Loucy (cell line): ENCODE data around the gene MAP7.

Experiments
- H2AFZ ChIP-seq: fragments of 200-600 bp; sonication (generic); 2 replicates; pipeline ENCODE4 v1.6.0; 2016; ENCODE audit warnings: antibody characterized with exemption, mild to moderate bottlenecking, low read length, moderate library complexity
- H3F3A ChIP-seq: fragments of 200-600 bp; 2 replicates; pipeline ENCODE4 v1.6.0; 2016; ENCODE audit warnings: antibody characterized with exemption, low read depth, mild to moderate bottlenecking
- H3K27me3 ChIP-seq: fragments of 200-600 bp; sonication (generic); 2 replicates; pipeline ENCODE4 v1.6.1; 2014; ENCODE audit warnings: low read length, mild to moderate bottlenecking; ENCODE audit not compliant: insufficient read depth, poor library complexity, severe bottlenecking
- H3K36me3 ChIP-seq: fragments of 200-600 bp; sonication (generic); 2 replicates; pipeline ENCODE4 v1.6.1; 2016; ENCODE audit warnings: low read length; ENCODE audit not compliant: insufficient read depth
- H3K4me1 ChIP-seq: fragments of 200-600 bp; sonication (generic); 2 replicates; pipeline ENCODE4 v1.5.1; 2014; ENCODE audit warnings: low read length, mild to moderate bottlenecking; ENCODE audit not compliant: insufficient read depth, poor library complexity, severe bottlenecking
- H3K4me2 ChIP-seq: fragments of 200-600 bp; sonication (generic); 2 replicates; pipeline ENCODE4 v1.6.0; 2014; ENCODE audit warnings: antibody characterized with exemption, low read length, low read depth, mild to moderate bottlenecking; ENCODE audit not compliant: poor library complexity, severe bottlenecking
- H3K4me3 ChIP-seq: fragments of 200-600 bp; sonication (generic); 2 replicates; pipeline ENCODE4 v1.5.1; 2014; ENCODE audit warnings: low read length, mild to moderate bottlenecking, mixed read lengths; ENCODE audit not compliant: poor library complexity, severe bottlenecking
- H3K79me2 ChIP-seq: fragments of 200-600 bp; sonication (generic); 2 replicates; pipeline ENCODE4 v1.6.1; 2014; ENCODE audit warnings: low read length; ENCODE audit not compliant: insufficient read depth
- H3K9ac ChIP-seq: fragments of 200-600 bp; sonication (generic); 2 replicates; pipeline ENCODE4 v1.6.0; 2014; ENCODE audit warnings: mild to moderate bottlenecking, low read depth, low read length, moderate library complexity; ENCODE audit not compliant: poor library complexity, severe bottlenecking
- H3K9me2 ChIP-seq: fragments of 200-600 bp; sonication (generic); replicated peaks from 2 replicates; pipeline ENCODE4 v1.6.1; 2016; ENCODE audit warnings: low read depth, low read length, mixed read lengths
- H3K9me3 ChIP-seq: fragments of 200-600 bp; sonication (generic); 2 replicates; pipeline ENCODE4 v1.6.1; 2014; ENCODE audit warnings: mild to moderate bottlenecking, antibody characterized with exemption, low read length, low read depth; ENCODE audit not compliant: insufficient read depth
- H4K20me1 ChIP-seq: fragments of 200-600 bp; sonication (generic); 2 replicates; pipeline ENCODE4 v1.6.0; 2014; ENCODE audit warnings: antibody characterized with exemption, low read length, mild to moderate bottlenecking; ENCODE audit not compliant: insufficient read depth, poor library complexity, severe bottlenecking
- EZH2phosphoT487 ChIP-seq: fragments of 200-600 bp; IDR thresholded peaks from 2 replicates; pipeline ENCODE4 v1.6.1; 2018; ENCODE audit warnings: antibody characterized with exemption, mild to moderate bottlenecking, moderate library complexity, borderline replicate concordance
- TF ChIP-seq, protein P1 (sequence below): fragments of 200-600 bp; sonication (generic); conservative IDR thresholded peaks from 2 replicates; pipeline ENCODE4 v1.5.1; 2014; ENCODE audit warnings: mild to moderate bottlenecking, antibody characterized with exemption, low read length

MAP7 gene

DNA sequence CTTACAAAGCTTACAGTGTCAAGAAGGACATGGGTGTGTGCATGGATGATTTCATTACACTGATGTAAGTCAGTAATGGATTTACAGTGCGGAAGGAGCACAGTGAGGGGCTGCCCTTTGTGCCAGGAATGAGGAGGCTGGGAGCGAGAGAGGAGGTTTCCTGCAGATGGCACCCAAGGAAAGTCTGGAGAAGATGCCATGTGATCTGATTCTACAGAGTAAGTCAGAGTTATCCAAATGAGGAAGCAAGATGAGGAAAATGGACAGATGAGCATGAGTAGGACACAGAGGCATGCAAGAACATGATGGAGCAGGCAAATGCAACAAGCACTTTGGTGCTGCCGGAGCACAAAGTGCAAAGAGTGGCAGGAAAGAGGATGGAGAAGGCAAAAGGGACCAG is 29.7 kb downstream of the MAP7 start:
- Histone ChIP-seq H2AFZ (no peak overlapping the region), H3K9me3 (no peaks in the 10 kb centered on the region), H3F3A (no peaks in the 10 kb centered on the region), H3K4me1 (no peaks in the 10 kb centered on the region), H3K79me2 (no peaks in the 10 kb centered on the region), H3K4me3 (no peak overlapping the region), H3K9ac (no peak overlapping the region), H4K20me1 (no peaks in the 10 kb centered on the region), H3K27me3 (no peaks in the 10 kb centered on the region), H3K9me2 (no peaks in the 10 kb centered on the region; the same call in 1 of the 2 replicates), H3K36me3 (no peaks in the 10 kb centered on the region), H3K4me2 (no peak overlapping the region)
- TF ChIP-seq EZH2phosphoT487 = no peak
- TF ChIP-seq, protein P1, sequence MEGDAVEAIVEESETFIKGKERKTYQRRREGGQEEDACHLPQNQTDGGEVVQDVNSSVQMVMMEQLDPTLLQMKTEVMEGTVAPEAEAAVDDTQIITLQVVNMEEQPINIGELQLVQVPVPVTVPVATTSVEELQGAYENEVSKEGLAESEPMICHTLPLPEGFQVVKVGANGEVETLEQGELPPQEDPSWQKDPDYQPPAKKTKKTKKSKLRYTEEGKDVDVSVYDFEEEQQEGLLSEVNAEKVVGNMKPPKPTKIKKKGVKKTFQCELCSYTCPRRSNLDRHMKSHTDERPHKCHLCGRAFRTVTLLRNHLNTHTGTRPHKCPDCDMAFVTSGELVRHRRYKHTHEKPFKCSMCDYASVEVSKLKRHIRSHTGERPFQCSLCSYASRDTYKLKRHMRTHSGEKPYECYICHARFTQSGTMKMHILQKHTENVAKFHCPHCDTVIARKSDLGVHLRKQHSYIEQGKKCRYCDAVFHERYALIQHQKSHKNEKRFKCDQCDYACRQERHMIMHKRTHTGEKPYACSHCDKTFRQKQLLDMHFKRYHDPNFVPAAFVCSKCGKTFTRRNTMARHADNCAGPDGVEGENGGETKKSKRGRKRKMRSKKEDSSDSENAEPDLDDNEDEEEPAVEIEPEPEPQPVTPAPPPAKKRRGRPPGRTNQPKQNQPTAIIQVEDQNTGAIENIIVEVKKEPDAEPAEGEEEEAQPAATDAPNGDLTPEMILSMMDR = no peak

GRCh38 chr6:136517582-136517981 is 32.6 kb downstream of the MAP7 start:
- Histone ChIP-seq H3K4me1 (no peaks in the 10 kb centered on the region), H3K4me2 (no peak overlapping the region), H3K4me3 (no peak overlapping the region), H3K27me3 (no peaks in the 10 kb centered on the region), H3K79me2 (no peaks in the 10 kb centered on the region), H3K36me3 (no peaks in the 10 kb centered on the region), H3K9me2 (no peaks in the 10 kb centered on the region; the same call in 1 of the 2 replicates), H3K9ac (no peak overlapping the region), H3F3A (no peaks in the 10 kb centered on the region), H4K20me1 (no peaks in the 10 kb centered on the region), H2AFZ (no peak overlapping the region), H3K9me3 (no peaks in the 10 kb centered on the region)
- TF ChIP-seq, protein P1 = no peak
- TF ChIP-seq EZH2phosphoT487 = no peak

DNA sequence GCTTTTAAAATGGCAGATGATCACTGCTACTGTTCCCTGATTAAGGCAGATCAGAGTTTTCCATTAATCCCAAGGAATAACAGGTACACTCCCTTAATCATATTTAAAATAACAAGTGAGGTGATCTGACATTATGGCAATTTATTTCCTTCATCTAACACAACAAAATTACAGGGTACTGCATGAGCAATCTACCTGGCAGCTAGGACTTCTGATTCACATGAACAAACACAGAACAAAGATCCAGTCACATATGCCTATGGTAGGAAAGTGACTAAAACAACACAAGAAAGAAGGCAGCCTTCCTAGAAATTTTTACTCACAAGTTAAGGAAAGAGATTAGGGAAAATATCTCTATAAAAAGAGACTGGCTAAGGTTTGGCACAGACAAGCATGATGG is 33.2 kb downstream of the MAP7 start:
- Histone ChIP-seq H3K9me2 (no peaks in the 10 kb centered on the region; the same call in 1 of the 2 replicates), H3K4me1 (no peaks in the 10 kb centered on the region), H3K4me3 (no peak overlapping the region), H3K9me3 (no peaks in the 10 kb centered on the region), H3K9ac (no peak overlapping the region), H3F3A (no peaks in the 10 kb centered on the region), H3K79me2 (no peaks in the 10 kb centered on the region), H3K27me3 (no peaks in the 10 kb centered on the region), H4K20me1 (no peaks in the 10 kb centered on the region), H3K4me2 (no peak overlapping the region), H3K36me3 (no peaks in the 10 kb centered on the region), H2AFZ (no peak overlapping the region)
- no peak for TF ChIP-seq EZH2phosphoT487
- TF ChIP-seq, protein P1 = no peak
